NCI-H2196 (cell line): Measurements from ENCODE around the gene CELA3B.
"Not testable (repeated sequence)": the region's sequence is repeated elsewhere in the genome, so short reads cannot be mapped to it uniquely, and the experiment has no call there.

ENCODE experiments used
- DNase-seq: peaks from one replicate; lab custom pipeline; 2025; ENCODE audit not compliant: unreplicated experiment; lab: John Stamatoyannopoulos, UW

The CELA3B gene, protein sequence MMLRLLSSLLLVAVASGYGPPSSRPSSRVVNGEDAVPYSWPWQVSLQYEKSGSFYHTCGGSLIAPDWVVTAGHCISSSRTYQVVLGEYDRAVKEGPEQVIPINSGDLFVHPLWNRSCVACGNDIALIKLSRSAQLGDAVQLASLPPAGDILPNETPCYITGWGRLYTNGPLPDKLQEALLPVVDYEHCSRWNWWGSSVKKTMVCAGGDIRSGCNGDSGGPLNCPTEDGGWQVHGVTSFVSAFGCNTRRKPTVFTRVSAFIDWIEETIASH

DNA sequence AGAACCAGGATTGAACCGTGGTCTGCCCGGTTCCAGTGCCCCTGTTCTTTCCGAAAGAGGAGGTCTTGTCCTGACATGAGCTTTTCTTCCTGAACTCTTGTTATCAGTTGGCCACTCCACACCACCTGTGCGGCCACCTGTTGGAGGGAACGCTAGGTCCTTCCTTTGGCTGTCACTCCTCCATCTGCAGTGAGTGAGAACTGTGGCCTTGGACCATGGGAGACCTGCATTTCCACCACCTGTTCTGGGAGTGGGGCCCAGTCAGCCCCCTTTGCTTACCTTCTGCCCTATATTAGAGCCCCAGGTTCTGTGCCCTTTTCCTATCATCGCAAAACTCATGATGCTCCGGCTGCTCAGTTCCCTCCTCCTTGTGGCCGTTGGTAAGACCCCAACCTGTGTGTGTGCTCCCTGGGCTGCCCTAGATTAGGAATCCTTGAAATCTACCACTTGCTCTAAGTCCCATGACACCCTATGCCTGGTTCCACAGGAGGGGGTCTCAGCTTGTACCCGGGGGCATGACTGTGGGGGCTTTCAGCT, at the start of gene CELA3B:
TSS of gene CELA3B (plus strand) at position 320 of the 537 bp plus-strand sequence. CDS start at position 338, 18 bp downstream.
- DNase-seq: not testable (repeated sequence)

DNA sequence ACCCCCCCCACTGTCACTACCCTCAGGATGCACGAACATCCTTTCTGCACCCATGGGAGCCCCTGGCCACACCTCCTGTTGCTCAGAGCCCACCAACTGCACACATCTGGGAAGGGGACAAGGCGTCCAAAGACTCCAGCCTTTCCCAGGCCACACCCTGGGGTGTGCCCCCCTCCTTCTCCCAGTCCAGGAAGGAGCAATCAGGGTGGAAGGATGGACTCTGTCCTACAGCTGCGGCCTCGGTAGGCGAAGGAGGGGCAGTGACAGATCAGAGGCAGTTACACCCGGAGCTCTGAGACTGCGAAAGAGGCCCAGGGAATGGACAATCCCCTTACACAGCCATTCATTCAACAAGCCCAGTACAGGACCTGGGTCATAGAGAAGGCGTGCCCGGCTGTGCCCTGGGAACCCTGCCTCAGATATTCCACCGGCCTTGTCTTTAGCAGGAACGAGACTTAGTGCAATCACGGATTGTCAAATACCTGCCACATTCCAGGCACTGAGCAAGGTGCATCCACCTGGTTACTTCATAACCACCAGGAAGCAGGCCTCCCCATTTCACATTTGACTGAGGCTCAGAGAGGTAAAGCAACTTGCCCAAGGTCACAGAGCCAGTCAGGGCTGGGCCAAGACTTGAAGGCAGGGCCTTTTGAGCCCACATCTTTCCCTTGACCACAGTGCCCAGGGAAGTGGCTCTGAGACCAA, 49.1 kb upstream of the CELA3B start:
- DNase-seq: no peak

DNA sequence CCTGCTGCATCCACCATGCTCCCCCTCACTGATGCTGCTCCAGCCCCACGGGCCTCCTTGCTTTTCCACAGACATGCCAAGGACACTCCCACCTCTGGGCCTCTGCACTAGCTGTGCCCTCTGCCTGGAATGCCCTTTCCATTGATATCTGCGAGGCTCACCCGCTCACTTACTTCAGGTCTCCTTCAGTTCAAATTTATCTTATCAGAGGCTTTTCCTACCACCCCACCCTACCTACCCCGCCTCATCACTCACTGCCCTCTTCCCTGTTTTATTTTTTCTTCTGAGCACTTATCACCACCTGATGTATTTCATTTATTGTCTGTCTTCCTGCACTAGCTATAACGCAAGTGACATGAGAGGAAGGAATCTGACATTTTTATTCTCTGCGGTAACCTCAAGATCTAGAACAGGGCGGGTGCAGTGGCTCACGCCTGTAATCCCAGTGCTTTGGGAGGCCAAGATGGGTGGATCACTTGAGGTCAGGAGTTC, 46.7 kb upstream of the CELA3B start:
- no peak for DNase-seq

DNA sequence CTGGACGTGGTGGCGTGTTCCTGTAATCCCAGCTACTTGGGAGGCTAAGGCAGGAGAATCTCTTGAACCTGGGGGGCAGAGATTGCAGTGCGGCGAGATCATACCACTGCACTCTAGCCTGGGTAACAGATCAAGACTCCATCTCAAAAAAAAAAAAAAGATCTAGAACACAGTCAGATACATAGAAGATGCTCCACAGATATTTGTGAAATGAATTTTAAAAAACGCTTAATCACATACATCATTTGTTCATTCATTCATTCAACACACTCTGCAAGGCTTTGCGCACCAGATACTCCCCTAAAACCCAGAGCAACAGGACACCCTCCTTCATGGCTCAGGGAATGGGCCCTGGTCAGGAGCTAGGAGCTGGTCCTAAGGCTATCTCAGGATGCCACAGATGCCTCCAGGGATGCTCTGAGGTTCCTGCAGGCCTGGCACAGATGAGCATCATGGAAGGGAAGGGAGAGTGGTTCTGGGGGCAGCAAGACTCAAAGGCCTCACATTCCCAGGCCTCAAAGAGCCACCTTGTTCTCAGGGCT, 46.1 kb upstream of the CELA3B start:
- no peak for DNase-seq

DNA sequence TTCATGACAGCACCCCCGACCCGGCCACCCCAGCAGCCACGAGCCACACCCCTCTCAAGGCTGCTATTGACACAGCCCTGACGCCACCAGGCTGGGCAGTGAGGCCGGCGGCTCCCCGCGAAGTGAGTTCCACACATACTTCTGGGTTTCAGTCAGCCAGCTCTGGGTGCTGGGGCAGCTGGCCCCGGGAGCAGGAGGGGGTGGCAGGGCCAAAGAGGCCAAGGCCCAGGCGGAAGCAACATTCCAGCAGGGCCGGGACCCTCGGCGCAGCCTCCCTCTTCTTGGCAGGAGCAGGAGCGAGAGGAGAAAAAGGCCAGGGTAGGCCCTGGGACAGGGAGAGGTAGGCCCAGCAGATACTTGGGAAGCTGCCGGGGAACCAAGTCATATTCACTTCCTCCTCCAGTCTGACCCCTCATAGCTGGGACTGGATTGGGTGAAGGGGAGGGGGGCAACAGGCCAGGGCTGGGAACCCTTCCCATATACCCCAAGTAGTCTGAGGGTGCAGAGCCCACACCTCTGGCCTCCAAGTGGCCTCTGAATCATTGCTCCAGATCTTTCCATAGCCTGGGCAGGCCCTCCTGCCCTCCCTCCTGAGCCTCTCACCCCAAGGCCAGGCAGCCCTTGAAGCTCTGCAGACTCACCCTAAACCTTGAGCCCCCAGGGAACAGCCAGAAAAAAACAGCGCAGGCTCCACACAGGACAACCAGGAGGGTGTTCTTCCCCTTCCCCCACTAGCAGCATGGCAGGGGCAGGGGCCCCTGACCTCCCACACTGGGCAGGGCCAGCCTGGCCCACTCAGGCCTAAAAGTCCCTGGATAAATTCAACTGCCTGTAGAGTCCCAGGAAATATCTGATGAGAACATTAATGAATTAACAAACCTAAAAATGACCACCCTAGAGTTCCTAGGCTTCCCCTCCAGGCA, 45.4 kb upstream of the CELA3B start:
- no peak for DNase-seq

DNA sequence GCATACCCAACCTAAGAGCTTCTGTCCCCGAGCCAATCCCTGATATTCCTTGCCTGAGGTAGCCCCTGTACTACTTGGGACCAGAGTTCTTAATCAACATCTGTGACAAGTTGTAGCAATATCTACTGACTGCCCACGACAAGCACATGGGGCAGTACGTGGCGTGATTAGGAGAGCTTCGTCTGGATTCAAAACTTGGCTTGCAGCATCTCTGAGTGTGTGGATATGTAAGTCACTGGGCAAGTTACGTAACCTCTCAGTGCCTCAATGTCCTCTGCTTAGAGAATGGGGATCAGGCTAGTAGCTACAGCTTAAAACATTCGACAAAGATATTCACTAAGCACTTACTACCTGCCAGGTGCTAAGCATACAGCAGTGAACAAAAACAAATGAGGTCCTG, 44.7 kb upstream of the CELA3B start:
- no peak for DNase-seq

DNA sequence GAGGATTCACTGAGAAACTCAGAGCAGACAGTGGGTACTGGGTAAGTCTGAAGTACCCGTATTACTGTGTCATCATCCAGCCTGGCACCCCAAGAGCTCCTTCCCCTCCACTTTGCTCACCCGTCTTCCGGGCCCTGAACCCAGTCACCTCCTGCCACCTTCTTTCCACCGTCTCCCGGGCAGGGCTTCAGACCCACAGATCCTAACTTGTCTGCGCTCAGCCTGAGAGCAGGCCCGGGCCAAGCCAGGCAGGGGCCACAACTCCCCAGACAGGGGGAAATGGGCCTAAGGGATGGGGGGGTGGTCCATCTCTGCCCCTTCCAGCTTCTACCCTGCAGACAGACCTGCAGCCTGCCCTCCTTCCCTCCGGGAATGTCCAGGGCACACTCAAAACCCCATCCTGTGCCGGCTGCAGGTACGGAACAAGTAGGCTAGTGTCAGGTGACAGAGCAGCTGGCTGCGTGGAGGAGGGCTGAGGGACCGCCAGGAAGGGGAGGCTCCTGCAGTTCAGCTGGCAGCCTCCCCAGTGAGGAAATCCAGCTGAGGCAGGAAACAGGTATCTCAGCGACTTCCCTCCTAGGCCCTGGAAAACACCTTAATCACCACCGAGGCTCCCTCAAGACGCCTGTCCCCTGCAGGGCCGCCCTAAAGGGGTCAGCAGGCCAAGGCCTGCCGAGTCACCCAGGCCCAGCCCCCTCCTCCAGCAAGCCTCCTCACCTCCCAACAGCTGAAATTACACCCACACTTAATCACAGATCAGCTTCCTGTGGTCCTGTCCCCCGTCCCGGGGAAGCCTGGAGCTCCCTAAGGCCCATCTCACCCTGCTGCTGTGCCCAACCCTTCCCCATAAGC, 43.2 kb upstream of the CELA3B start:
- DNase-seq: peak; percentile 87

DNA sequence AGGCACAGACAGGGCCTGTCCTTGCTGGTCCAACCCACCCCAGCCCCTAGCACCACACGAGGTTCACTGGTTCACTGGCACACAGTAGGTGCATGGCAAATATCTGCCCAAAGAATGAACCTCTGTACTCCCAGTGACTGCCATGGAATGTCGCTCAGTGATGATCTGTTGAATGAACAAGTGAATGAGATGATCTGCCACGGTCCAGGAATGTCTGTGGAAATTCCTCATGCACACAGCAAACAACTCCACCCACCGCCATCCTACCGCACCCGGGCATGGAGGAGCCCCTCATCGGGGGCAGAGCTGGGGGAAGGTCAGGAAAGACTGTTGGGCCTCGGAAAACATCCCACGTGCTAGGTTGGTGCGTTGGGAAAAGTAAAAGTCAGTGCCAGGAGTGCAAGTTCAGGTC, 41.4 kb upstream of the CELA3B start:
- no peak for DNase-seq

DNA sequence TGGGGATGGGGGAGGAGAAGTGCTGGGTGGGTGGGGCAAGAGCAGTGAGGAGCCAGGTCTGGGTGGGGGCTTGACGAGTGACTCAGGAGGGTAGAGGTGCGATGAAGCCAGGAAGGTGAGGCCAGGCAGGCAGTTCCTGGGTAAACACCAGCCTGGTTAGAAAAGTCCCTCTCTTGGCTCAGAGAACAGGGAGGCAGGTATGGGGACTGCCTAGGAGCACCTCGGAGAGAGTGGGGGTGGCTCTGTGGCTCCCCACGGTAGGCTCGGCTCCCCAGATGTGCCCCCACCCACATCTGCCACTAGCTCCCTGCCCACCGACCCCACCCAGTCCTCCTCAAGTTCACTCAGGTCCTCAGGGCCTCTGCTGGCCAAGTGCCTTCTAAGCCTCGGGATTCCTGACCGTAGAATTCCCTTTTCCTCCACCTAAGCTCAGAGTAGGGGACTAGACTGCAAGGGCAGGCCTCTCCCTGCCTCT, 40.9 kb upstream of the CELA3B start:
- no peak for DNase-seq

DNA sequence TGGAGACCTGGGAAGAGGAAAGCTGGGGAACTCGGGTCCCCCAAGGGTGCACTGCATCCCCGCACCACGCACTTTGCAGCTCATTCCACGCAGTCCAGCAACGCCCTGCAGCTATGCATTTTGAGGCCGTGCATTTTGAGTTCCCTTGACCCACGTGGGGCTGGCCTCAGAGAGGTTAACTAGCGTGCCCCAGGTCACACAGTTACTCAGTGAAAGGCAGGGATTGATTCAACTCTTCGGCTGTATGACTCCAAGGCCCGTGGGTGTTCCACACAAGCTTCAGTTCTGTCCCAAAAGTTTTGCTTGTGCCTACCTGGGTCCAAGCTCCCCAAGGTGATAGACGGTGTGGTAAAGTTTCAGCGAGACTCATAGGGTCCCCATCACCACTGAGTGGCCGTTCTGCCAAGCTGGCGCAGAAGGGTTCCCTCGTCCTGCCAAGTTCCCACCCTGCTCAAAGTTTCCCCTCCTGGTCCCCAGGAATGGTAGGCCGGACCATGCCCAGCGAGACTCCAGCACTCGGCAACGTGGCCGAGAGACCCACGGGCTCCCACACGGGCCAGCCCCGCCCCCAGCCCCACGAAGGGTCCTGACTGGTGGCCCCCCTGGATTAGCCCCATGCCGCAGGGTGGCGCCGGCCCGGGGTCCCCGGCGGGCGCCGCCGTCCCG, 40.3 kb upstream of the CELA3B start:
- no peak for DNase-seq

DNA sequence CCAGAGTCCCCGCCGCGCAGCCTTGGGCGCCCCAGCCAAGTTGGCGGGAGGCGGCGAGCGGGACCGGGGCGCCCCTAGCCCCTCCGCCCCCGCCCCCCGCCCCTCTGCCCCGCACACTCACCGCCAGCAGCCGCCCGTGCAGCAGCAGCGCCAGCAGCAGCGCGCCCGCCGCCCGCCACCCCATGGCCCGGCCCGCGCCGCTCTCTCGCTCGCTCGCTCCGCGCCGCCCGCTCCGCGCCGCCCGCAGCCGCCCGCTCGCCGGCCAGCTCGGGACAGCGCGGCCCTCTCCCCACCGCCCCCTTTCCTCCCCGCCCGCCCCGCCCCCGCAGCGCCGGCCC, 39.8 kb upstream of the CELA3B start, which contains the start of gene HSPG2:
TSS of gene HSPG2 (minus strand) at position 277 of the 338 bp plus-strand sequence. CDS start at position 184, 93 bp downstream.
- no peak for DNase-seq

DNA sequence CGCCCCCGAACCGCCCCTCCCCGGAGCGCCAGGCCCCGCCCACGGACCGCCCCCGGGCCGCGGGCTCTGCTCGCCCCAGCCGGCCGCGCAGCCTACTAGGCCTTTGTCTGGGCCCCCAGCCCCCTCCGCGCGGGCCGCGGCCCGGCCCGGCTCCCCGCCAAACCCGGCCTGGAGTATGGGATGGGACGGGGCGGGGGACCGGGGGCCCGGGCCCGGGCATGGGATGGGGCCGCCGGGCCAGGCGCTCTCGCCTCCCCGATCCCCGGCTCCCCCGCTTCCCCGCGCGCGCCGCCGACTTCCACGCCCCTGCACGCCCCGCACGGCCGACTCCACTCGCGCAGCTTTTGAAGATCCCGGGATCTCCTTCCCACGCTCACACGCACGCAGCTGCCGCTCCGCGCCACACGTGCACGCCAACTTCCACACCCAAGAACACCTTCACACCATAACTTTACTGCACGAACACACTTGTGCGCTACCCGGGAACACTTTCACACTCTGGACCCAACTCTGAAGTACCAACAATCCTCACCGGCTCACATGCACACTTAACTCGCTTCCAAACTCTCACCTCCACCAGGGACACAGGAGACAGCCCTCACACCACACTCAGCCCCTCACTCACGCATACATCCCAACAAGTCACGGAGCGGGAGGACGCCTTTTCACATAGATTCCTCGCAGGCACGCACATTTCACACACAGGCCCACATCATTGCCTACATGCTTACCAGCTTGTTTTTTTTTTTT, 39.3 kb upstream of the CELA3B start:
- DNase-seq: peak; percentile 88

DNA sequence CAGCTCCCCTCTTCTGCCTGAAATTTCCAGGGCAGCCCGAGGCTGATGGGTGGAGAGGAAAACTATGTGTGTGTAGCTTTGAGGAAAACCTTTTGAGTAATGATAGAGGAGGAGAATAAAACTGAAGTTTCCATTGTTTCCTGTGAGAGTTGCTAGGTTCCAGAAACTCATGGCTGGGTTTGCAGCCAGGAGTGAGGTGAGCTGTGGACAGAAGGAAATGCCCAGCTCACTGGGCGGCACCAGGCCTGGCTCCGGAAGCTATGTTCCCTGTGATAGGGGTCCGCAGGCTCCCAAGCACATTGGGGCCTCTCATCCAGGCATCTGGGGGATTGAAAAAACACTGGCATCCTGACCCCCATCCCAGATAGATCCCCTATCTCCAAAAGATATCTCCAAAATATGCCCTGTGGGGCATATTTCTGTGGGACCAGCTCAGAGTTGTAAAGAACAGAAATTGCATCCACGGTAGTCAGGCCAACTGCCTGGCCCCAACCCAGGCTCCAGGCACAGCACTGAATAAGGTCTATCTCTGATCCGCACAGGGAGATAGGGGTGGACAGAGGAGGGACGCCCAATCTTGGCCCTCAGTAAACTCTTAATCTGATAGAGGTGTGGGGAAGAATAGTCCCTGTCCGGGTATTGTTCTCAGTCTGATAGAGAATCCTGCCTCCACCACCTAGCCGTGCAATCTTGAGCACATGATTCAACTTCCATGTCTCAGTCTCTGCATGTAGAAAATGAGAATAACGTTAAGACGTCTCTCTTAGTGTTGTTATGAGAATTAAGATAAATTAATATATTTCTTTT, 37.9 kb upstream of the CELA3B start:
- DNase-seq: no peak

DNA sequence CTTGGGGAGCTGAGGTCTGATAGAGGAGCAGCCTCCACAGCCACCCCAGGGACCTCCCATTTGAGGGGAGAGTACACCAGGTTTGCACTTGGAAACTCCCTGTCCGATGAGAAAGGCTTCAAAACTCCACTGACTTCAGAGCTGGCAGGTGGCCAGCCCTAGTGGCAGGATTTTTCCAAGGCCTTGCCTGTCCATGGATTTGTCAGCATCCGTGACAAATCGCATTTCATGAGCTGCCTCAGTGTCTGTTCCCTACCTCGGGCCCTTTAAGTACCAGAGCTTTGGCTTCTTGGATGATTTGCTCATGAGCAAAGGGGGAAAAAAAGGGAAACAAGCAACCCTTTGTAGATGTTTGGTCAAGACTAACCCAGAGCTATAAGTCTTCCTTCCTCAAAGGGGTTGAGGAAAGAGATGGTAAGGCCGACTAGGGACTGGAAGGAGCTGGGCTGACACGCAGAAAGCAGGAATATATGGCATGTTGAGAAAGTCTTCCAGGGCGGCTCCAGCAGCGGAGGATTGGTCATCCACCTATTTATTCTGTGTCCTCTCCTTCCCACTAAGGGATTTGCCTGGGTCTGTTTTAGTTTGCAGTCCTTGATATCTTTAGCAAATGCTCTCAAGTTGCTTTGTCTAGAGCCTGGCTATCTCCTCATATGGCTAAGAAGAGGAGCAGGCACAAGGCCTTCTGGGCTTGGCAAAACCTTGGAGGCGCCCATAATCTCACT, 37.0 kb upstream of the CELA3B start:
- DNase-seq: peak; percentile 32

DNA sequence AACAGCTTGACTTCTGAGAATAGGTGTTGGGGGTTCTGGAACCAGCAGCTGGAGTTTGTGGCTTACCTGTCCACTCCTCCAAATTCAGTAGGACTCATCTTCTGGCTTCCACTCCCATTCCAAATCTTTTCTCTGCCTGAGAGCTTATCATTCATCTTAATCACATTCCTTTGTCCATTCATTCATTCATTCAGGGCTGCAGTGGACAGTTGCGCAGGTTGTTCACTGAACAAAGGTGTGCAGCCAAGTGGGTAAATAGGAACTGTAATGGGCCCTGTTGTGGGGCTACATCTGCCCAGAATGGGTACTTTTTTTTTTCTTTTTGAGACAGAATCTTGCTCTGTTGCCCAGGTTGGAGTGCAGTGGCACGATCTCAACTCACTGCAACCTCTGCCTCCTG, 36.3 kb upstream of the CELA3B start:
- DNase-seq: no peak

DNA sequence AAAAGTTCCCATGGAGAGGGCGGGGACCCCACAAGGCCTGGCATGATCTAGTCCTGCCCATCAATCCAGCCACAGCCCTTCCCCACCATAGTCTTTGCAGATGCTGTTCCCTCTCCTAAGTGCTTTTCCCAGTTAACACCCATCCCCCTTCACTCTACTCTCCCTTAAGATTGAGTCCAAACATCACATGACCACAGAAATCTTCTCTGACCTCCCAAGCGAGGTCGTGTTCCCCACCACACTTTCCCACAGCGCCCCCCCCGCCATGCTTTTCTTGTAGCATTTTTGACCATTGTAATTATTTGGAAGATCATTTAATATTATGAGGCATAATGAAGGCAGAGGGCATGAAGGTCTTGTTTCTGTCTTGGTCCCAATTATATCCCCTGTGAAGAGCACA, 35.5 kb upstream of the CELA3B start:
- no peak for DNase-seq

DNA sequence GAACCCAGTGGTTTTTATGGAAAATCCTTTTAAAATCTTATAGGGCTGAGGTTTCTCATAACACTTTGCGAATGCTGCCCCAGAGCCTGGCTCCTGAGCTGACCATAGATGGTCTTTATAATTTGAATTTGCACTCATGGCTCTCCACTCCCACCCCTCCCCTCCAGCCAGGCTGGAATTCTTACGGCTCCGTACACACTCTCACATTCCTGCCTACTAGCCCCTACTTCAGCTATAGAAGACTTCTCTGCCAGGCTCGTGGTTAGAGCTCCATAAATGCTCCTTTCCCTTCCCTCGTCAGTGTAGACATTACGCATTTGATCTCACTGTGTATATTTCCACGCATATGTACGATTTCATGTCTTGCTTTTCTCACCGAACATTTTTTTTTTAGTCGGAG, 34.4 kb upstream of the CELA3B start:
- DNase-seq: no peak
